ENCODE data around the gene DHFR. TPM values are rescaled to one million over a fixed set of nuclear protein-coding genes. Genes with fewer than 3 reads are reported as not detected.

DHFR gene
- total RNA-seq, 1 donor from 2014 or later = 55.1 TPM

DNA sequence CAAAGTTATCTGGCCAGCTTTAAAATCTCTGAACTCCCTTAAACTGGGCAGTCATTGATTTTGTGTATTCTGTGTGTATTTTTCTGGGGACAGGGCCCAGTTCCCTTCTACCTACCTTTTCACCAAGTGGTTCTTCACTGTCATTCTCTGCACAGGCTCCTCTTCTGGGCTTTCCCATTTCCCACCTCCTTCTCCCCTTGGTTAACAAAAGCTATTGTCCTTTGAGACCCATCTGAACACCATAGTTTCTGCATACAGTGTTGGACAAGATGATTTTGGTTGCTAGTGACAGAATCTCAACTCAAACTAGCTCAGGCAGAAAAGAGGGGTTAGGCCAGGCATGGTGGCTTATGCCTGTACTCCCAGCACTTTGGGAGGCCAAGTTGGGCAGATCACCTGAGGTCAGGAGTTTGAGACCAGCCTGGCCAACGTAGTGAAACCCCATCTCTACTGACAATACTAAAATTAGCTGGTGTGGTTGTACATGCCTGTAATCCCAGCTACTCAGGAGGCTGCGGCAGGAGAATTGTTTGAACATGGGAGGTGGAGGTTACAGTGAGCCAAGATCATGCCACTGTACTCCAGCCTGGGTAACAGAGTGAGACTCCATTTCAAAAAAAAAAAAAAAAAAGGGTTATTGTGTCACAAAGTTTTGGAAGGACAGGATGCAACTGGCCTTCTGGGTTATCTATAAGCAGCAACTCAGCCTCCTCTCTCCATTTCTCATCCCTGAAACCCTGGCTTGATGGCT lies 53.7 kb downstream of the DHFR start:
- TF ChIP-seq, protein P1, sequence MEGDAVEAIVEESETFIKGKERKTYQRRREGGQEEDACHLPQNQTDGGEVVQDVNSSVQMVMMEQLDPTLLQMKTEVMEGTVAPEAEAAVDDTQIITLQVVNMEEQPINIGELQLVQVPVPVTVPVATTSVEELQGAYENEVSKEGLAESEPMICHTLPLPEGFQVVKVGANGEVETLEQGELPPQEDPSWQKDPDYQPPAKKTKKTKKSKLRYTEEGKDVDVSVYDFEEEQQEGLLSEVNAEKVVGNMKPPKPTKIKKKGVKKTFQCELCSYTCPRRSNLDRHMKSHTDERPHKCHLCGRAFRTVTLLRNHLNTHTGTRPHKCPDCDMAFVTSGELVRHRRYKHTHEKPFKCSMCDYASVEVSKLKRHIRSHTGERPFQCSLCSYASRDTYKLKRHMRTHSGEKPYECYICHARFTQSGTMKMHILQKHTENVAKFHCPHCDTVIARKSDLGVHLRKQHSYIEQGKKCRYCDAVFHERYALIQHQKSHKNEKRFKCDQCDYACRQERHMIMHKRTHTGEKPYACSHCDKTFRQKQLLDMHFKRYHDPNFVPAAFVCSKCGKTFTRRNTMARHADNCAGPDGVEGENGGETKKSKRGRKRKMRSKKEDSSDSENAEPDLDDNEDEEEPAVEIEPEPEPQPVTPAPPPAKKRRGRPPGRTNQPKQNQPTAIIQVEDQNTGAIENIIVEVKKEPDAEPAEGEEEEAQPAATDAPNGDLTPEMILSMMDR (conservative IDR thresholded peaks at IDR 0.05) = no peak
- Mint-ChIP-seq H3K4me3 (no peak overlapping the region), H3K4me1 (ENCODE audit: unreplicated experiment) (no peaks in the 10 kb centered on the region), H3K9me3 (no peaks in the 10 kb centered on the region), H3K36me3 (no peaks in the 10 kb centered on the region), H3K27me3 (no peaks in the 10 kb centered on the region), H3K27ac (no peak overlapping the region)
- no peak for DNase-seq (ENCODE audit: extremely low spot score, unreplicated experiment)

DNA sequence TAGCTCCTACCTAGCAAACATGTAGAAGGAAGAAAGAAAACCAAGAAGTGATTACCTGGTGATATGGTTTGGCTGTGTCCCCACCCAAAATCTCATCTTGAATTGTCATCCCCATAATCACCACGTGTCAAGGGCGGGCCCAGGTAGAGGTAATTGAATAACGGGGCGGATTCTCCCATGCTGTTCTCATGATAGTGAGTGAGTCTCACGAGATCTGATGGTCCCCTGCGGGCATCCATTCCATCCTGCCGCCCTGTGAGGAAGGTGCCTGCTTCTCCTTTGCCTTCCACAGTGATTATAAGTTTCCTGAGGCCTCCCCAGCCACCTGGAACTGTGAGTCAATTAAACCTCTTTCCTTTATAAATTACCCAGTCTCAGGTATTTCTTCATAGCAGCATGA lies 57.3 kb downstream of the DHFR start:
- DNase-seq (ENCODE audit: extremely low spot score, unreplicated experiment) = no peak
- Mint-ChIP-seq H3K36me3 (no peaks in the 10 kb centered on the region), H3K27ac (no peak overlapping the region), H3K4me1 (ENCODE audit: unreplicated experiment) (no peaks in the 10 kb centered on the region), H3K27me3 (no peaks in the 10 kb centered on the region), H3K9me3 (no peaks in the 10 kb centered on the region), H3K4me3 (no peak overlapping the region)
- TF ChIP-seq, protein P1 (conservative IDR thresholded peaks at IDR 0.05) = no peak

DNA sequence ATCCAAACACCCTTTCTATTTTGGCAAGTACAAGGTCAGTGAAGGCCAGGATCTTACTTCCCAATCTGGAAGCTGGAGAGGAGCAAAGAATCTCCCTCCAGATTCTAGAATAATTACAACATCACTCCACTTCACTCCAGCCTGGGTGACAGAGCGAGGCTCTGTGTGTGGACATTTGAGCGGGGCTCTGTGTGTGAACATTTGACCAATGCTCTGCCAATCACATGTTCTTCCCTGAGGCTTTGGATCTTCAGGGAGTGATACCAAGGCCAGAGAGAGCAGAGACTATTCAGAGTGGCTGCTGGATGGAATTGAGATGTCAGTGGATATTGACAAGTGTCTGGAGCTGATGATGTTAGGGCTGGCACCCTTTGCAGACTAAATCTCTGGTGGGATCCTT lies 60.0 kb downstream of the DHFR start:
- no peak overlapping the region for H3K27ac Mint-ChIP-seq
- H3K4me3 Mint-ChIP-seq = no peak overlapping the region
- no peaks in the 10 kb centered on the region for H3K27me3 Mint-ChIP-seq
- no peaks in the 10 kb centered on the region for H3K9me3 Mint-ChIP-seq
- H3K4me1 Mint-ChIP-seq (ENCODE audit: unreplicated experiment) = no peaks in the 10 kb centered on the region
- DNase-seq (ENCODE audit: extremely low spot score, unreplicated experiment) = no peak
- TF ChIP-seq, protein P1 (conservative IDR thresholded peaks at IDR 0.05) = no peak
- H3K36me3 Mint-ChIP-seq = no peaks in the 10 kb centered on the region

DNA sequence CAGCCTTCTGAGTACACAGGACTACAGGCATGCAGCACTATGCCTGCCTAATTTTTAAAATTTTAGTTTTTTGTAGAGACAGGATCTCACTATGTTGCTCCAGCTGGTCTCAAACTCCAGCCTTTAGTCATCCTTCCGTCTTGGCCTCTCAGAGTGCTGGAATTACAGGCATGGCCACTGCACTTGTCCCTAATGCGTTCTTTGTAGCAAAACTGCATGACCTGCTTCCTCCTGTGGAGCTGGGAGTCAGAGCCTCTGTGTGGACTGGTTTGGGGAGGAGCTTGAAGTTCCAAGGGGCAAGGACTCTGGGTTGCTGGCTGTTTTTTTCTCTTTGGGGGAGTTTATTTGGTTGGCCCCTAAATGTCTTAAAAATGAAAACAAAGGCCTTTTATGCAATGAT lies 62.0 kb downstream of the DHFR start:
- H3K27me3 Mint-ChIP-seq = no peaks in the 10 kb centered on the region
- H3K4me3 Mint-ChIP-seq = no peak overlapping the region
- no peak overlapping the region for H3K27ac Mint-ChIP-seq
- no peaks in the 10 kb centered on the region for H3K9me3 Mint-ChIP-seq
- H3K36me3 Mint-ChIP-seq = no peaks in the 10 kb centered on the region
- H3K4me1 Mint-ChIP-seq (ENCODE audit: unreplicated experiment) = no peaks in the 10 kb centered on the region
- TF ChIP-seq, protein P1 (conservative IDR thresholded peaks at IDR 0.05) = no peak
- DNase-seq (ENCODE audit: extremely low spot score, unreplicated experiment) = no peak

DNA sequence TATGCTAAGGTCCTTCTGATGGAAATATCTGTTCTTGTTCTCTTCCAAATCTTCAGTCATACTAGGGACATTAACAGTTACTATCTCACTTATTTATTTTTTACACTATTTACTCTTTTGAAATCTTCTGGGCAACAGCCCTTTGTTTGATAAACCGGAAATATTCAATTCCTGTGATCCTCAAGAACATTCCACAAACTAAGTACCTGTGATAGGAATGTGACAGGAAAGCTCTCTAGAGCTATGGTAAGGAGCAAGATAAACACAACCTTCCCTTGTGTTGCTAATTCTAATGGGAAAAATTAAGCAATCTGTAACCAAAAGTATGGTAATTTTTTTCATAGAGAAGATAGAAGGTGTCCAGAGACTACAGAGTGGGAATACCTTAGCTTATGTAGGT lies 62.7 kb downstream of the DHFR start:
- no peak overlapping the region for H3K27ac Mint-ChIP-seq
- no peaks in the 10 kb centered on the region for H3K27me3 Mint-ChIP-seq
- no peaks in the 10 kb centered on the region for H3K36me3 Mint-ChIP-seq
- TF ChIP-seq, protein P1 (conservative IDR thresholded peaks at IDR 0.05) = no peak
- no peaks in the 10 kb centered on the region for H3K4me1 Mint-ChIP-seq (ENCODE audit: unreplicated experiment)
- no peak for DNase-seq (ENCODE audit: extremely low spot score, unreplicated experiment)
- H3K4me3 Mint-ChIP-seq = no peak overlapping the region
- H3K9me3 Mint-ChIP-seq = no peaks in the 10 kb centered on the region

Data from type B pancreatic cell (in vitro differentiated cells).